Muscle of leg (tissue), 11 donors: Measurements from ENCODE around the gene SH2D7. TPM values are rescaled to one million over a fixed set of nuclear protein-coding genes. Genes with fewer than 3 reads are reported as not detected.

Source experiments
- DNase-seq: peaks from one replicate; pipeline ENCODE4 v3.0.0; 2013
- H3K27ac ChIP-seq: one replicate; pipeline ENCODE4 v1.5.1; 2013; ENCODE audit warnings: mild to moderate bottlenecking, low read length, control low read depth
- H3K27me3 ChIP-seq: one replicate; pipeline ENCODE4 v1.6.1; 2013; ENCODE audit warnings: low read length; ENCODE audit not compliant: control insufficient read depth, insufficient read depth
- H3K36me3 ChIP-seq: one replicate; pipeline ENCODE4 v1.6.1; 2013; ENCODE audit warnings: low read length; ENCODE audit not compliant: control insufficient read depth, insufficient read depth
- H3K4me1 ChIP-seq: one replicate; pipeline ENCODE4 v1.6.1; 2013; ENCODE audit warnings: low read length; ENCODE audit not compliant: control insufficient read depth, insufficient read depth
- H3K4me3 ChIP-seq: one replicate; pipeline ENCODE4 v1.5.1; 2013; ENCODE audit warnings: low read length, control low read depth
- H3K9me3 ChIP-seq: replicated peaks from 2 replicates; pipeline ENCODE4 v1.6.1; 2013; ENCODE audit warnings: low read depth, low read length; ENCODE audit not compliant: control insufficient read depth
- WGBS: methylation state at CpG from one replicate; pipeline ENCODE4 v1.1.5; 2013; ENCODE audit warnings: missing lambda C conversion rate; ENCODE audit not compliant: insufficient coverage; 5-methylcytosine and 5-hydroxymethylcytosine counted together
- polyA plus RNA-seq, 8 donors: library from polyadenylated mRNA; unstranded; fragments of 120-200 nt; gene quantifications; one replicate each; pipeline versions ENCODE4 v1.2.1 to v1.2.3, GENCODE V29; 2013; ENCODE audit warnings: inconsistent platforms in 1 of 8, low replicate concordance in 1 of 8; ENCODE audit not compliant: insufficient read length in 8 of 8, insufficient read depth in 1 of 8
- total RNA-seq: library from RNA; stranded (reverse); fragments of 120-200 nt; gene quantifications from one replicate; pipeline ENCODE4 v1.2.4, GENCODE V29; 2013

Gene SH2D7
- total and polyA plus RNA-seq, 9 donors = 0.06 to 0.36 (median 0.13) TPM; not detected in 1

- Histone ChIP-seq H3K4me1 (peaks cover 18% of the 10 kb centered on the region), H3K4me3 (no peak overlapping the region), H3K27me3 (peaks cover 2% of the 10 kb centered on the region), H3K27ac (no peak overlapping the region), H3K36me3 (no peaks in the 10 kb centered on the region), H3K9me3 (no peaks in the 10 kb centered on the region)
- 67% methylated on average over 10 of the region's 12 CpGs for WGBS
- peak; percentile 59 for DNase-seq
Observed at GRCh38 chr15:78103406-78104118, 11.2 kb downstream of the SH2D7 start.

- peaks cover 2% of the 10 kb centered on the region for H3K27me3 ChIP-seq
- H3K4me3 ChIP-seq = no peak overlapping the region
- no peak overlapping the region for H3K27ac ChIP-seq
- no peak for DNase-seq
- 80% methylated on average over 1 of the region's 4 CpGs for WGBS
- no peaks in the 10 kb centered on the region for H3K9me3 ChIP-seq
- no peaks in the 10 kb centered on the region for H3K36me3 ChIP-seq
- H3K4me1 ChIP-seq = peaks cover 18% of the 10 kb centered on the region
Observed at GRCh38 chr15:78104119-78104479, 11.7 kb downstream of the SH2D7 start.

- WGBS = 69% methylated on average over 8 of the region's 12 CpGs
- Histone ChIP-seq H3K36me3 (no peaks in the 10 kb centered on the region), H3K4me1 (peaks cover 18% of the 10 kb centered on the region), H3K27me3 (no peaks in the 10 kb centered on the region), H3K27ac (peak overlapping the region; percentile 20), H3K4me3 (no peak overlapping the region), H3K9me3 (no peaks in the 10 kb centered on the region)
- no peak for DNase-seq
Observed at GRCh38 chr15:78104566-78105475, 12.5 kb downstream of the SH2D7 start.

- DNase-seq = no peak
- no peaks in the 10 kb centered on the region for H3K27me3 ChIP-seq
- WGBS = 90% methylated on average over 12 of the region's 16 CpGs
- peaks cover 18% of the 10 kb centered on the region for H3K4me1 ChIP-seq
- no peaks in the 10 kb centered on the region for H3K9me3 ChIP-seq
- no peaks in the 10 kb centered on the region for H3K36me3 ChIP-seq
- H3K4me3 ChIP-seq = no peak overlapping the region
- no peak overlapping the region for H3K27ac ChIP-seq
Observed at GRCh38 chr15:78105476-78106241, 13.3 kb downstream of the SH2D7 start.

GRCh38 chr15:78107471-78107870, 15.1 kb downstream of the SH2D7 start:
- no peak for DNase-seq
- Histone ChIP-seq H3K36me3 (no peaks in the 10 kb centered on the region), H3K27ac (no peak overlapping the region), H3K27me3 (no peaks in the 10 kb centered on the region), H3K9me3 (no peaks in the 10 kb centered on the region), H3K4me3 (no peak overlapping the region), H3K4me1 (peaks cover 18% of the 10 kb centered on the region)
- WGBS = 98% methylated on average over 7 of the region's 8 CpGs

GRCh38 chr15:78108300-78109084, 16.1 kb downstream of the SH2D7 start:
- Histone ChIP-seq H3K27me3 (no peaks in the 10 kb centered on the region), H3K4me1 (peaks cover 10% of the 10 kb centered on the region), H3K9me3 (no peaks in the 10 kb centered on the region), H3K27ac (no peak overlapping the region), H3K36me3 (no peaks in the 10 kb centered on the region), H3K4me3 (no peak overlapping the region)
- WGBS = 43% methylated on average over 11 of the region's 11 CpGs
- DNase-seq = peak; percentile 85

GRCh38 chr15:78109156-78109555, 16.8 kb downstream of the SH2D7 start:
- Histone ChIP-seq H3K36me3 (no peaks in the 10 kb centered on the region), H3K4me3 (no peak overlapping the region), H3K9me3 (no peaks in the 10 kb centered on the region), H3K27ac (no peak overlapping the region), H3K27me3 (no peaks in the 10 kb centered on the region), H3K4me1 (peaks cover 4% of the 10 kb centered on the region)
- 92% methylated on average over 9 of the region's 12 CpGs for WGBS
- no peak for DNase-seq

GRCh38 chr15:78110096-78110495, 17.7 kb downstream of the SH2D7 start:
- no peak overlapping the region for H3K4me3 ChIP-seq
- H3K27me3 ChIP-seq = no peaks in the 10 kb centered on the region
- no peak for DNase-seq
- peaks cover 2% of the 10 kb centered on the region for H3K4me1 ChIP-seq
- H3K9me3 ChIP-seq = no peaks in the 10 kb centered on the region
- no peaks in the 10 kb centered on the region for H3K36me3 ChIP-seq
- H3K27ac ChIP-seq = no peak overlapping the region
- 82% methylated on average over 6 of the region's 6 CpGs for WGBS

- 86% methylated on average over 9 of the region's 10 CpGs for WGBS
- H3K4me3 ChIP-seq = no peak overlapping the region
Observed at GRCh38 chr15:78110916-78111475, 18.6 kb downstream of the SH2D7 start.

More at GRCh38 chr15:78110916-78111475, 18.6 kb downstream of the SH2D7 start:
- H3K27me3 ChIP-seq = no peaks in the 10 kb centered on the region
- H3K4me1 ChIP-seq = peaks cover 2% of the 10 kb centered on the region
- H3K36me3 ChIP-seq = no peaks in the 10 kb centered on the region
- H3K27ac ChIP-seq = no peak overlapping the region
- DNase-seq = no peak
- no peaks in the 10 kb centered on the region for H3K9me3 ChIP-seq
